22Rv1 (cell line): ENCODE results near the gene MAP1S.

Experiments
- ZFX ChIP-seq: fragments of 450-650 bp; IDR thresholded peaks from 2 replicates; pipeline ENCODE4 v1.6.1; 2017; ENCODE audit warnings: antibody characterized with exemption, borderline replicate concordance
- TF ChIP-seq, protein P1 (sequence below): fragments of 450-650 bp; IDR thresholded peaks from 2 replicates; pipeline ENCODE4 v1.5.1; 2017; ENCODE audit warnings: mild to moderate bottlenecking

DNA sequence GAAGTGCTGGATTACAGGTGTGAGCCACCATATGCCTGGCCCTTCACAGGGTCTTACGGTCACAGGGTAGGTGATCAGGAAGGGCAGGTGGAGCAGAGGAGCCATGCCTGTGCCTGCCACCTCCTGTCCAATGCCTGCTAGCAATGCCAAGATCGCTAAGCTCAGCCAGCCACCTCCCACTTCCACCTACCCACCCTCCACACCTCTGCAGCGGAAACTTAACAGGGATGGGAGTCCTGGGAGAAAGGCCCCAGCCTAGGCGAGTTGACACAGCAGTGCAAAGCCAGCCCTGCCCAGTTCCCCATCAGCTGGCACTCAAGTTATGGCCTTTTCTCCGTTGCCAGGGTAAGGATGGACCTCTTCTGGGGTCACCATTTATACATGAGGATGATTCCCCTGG, 16.1 kb downstream of the MAP1S start:
- TF ChIP-seq, protein P1, sequence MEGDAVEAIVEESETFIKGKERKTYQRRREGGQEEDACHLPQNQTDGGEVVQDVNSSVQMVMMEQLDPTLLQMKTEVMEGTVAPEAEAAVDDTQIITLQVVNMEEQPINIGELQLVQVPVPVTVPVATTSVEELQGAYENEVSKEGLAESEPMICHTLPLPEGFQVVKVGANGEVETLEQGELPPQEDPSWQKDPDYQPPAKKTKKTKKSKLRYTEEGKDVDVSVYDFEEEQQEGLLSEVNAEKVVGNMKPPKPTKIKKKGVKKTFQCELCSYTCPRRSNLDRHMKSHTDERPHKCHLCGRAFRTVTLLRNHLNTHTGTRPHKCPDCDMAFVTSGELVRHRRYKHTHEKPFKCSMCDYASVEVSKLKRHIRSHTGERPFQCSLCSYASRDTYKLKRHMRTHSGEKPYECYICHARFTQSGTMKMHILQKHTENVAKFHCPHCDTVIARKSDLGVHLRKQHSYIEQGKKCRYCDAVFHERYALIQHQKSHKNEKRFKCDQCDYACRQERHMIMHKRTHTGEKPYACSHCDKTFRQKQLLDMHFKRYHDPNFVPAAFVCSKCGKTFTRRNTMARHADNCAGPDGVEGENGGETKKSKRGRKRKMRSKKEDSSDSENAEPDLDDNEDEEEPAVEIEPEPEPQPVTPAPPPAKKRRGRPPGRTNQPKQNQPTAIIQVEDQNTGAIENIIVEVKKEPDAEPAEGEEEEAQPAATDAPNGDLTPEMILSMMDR: no peak
- TF ChIP-seq ZFX: no peak
